ENCODE data around the gene CGNL1. TPM values are rescaled to one million over a fixed set of nuclear protein-coding genes. Genes with fewer than 3 reads are reported as not detected.

CGNL1 gene
- total and polyA plus RNA-seq, 10 of the 15 experiments (the other 5 are each of a cell fraction or from before 2014, with no cell fraction given), result under 0.01 to 0.27 (median 0.04) TPM; not detected in 3

- TF ChIP-seq NKRF (conservative IDR thresholded peaks at IDR 0.05) (no peak), CREB1 (IDR thresholded peaks at IDR 0.05; ENCODE audit: low read depth) (no peak), SPI1 (IDR thresholded peaks at IDR 0.05; ENCODE audit: borderline replicate concordance, insufficient read depth, low read depth, low read length) (no peak), JUNB (IDR thresholded peaks at IDR 0.05) (peak; percentile 40; the same call in 1 of the 2 replicates)
These were observed 210.5 kb downstream of the CGNL1 start (continued) for GRCh38 chr15:57586661-57587424.

- H4K20me1 ChIP-seq (ENCODE audit: control insufficient read depth, insufficient read depth), result no peaks in the 10 kb centered on the region
- WGBS (ENCODE audit: insufficient coverage, insufficient replicate concordance, low lambda C conversion rate, missing lambda C conversion rate), result 46% methylated on average over 1 of the region's 1 CpG
- intact Hi-C loops (cut with micrococcal nuclease; ENCODE audit: unreplicated experiment), result no loop called here
- H3K4me3 ChIP-seq, result no peak overlapping the region
- H3K9me3 ChIP-seq (replicated peaks; ENCODE audit: control insufficient read depth, insufficient read depth, low read length), result no peaks in the 10 kb centered on the region
- no peak overlapping the region for H3K4me2 ChIP-seq (ENCODE audit: control insufficient read depth, insufficient read depth)
- H3K9ac ChIP-seq (ENCODE audit: control insufficient read depth, insufficient read depth, low read length), result no peak overlapping the region
- peaks cover 5 to 12% of the 10 kb centered on the region in 2 experiments; a peak in 3 of 4 replicates for H3K27me3 ChIP-seq (replicated peaks in 1 of 2; ENCODE audit: control insufficient read depth in 2 of 2, insufficient read depth in 2 of 2, low read length in 1 of 2)
- H3K4me1 ChIP-seq (ENCODE audit: control insufficient read depth, insufficient read depth, low read length), result no peaks in the 10 kb centered on the region
- ChIA-PET SMC1A (ENCODE audit: uncharacterized antibody, unreplicated experiment) (no interaction called here), RAD21 (ENCODE audit: unreplicated experiment) (no interaction called here), CTCF (no interaction called here), POLR2A (no interaction called here)
- H3K27ac ChIP-seq (ENCODE audit: control insufficient read depth, insufficient read depth), result no peak overlapping the region
- BruUV-seq (replicated peaks), result no TSS peak
- no peaks in the 10 kb centered on the region for H3K79me2 ChIP-seq (ENCODE audit: control insufficient read depth, insufficient read depth, low read length)
- DNase-seq (ENCODE audit: low read depth, low spot score) (no peak), FAIRE-seq (no peak), ATAC-seq (no peak)
- H3K36me3 ChIP-seq (ENCODE audit: control insufficient read depth in 2 of 2, insufficient read depth in 2 of 2, low read length in 1 of 2), result no peaks in the 10 kb centered on the region
- no peak overlapping the region for H2AFZ ChIP-seq (ENCODE audit: control insufficient read depth, low read depth, low read length)
- in situ Hi-C loops (cut with MboI), result no loop called here
- no peak for TF ChIP-seq PAX8 (IDR thresholded peaks at IDR 0.05)
- TF ChIP-seq BMI1 (IDR thresholded peaks at IDR 0.05; ENCODE audit: borderline replicate concordance), result no peak
- no peak for TF ChIP-seq CBX5 (IDR thresholded peaks at IDR 0.05; ENCODE audit: low read depth)
- no peak for TF ChIP-seq CBX3 (IDR thresholded peaks at IDR 0.05; ENCODE audit: borderline replicate concordance, low read depth)
- no peak for TF ChIP-seq SMAD5 (IDR thresholded peaks at IDR 0.05; ENCODE audit: low read depth)
- TF ChIP-seq RAD51 (IDR thresholded peaks at IDR 0.05), result no peak
- TF ChIP-seq ZNF207 (IDR thresholded peaks at IDR 0.05; ENCODE audit: borderline replicate concordance), result no peak
- TF ChIP-seq ZBED1 (IDR thresholded peaks at IDR 0.05; ENCODE audit: borderline replicate concordance), result no peak
- TF ChIP-seq DPF2 (IDR thresholded peaks at IDR 0.05), result no peak
- no peak for TF ChIP-seq ELK1 (IDR thresholded peaks at IDR 0.05; ENCODE audit: low read depth, low read length)
- TF ChIP-seq NFXL1 (IDR thresholded peaks at IDR 0.05; ENCODE audit: borderline replicate concordance), result no peak
- no peak for TF ChIP-seq POLR2AphosphoS5 (IDR thresholded peaks at IDR 0.05; ENCODE audit: low read length)
- no peak for TF ChIP-seq SMAD1 (IDR thresholded peaks at IDR 0.05; ENCODE audit: low read depth, partially characterized antibody)
- no peak for TF ChIP-seq RAD21 (IDR thresholded peaks at IDR 0.05; ENCODE audit: insufficient read depth, low read depth, low read length)
- no peak for TF ChIP-seq E2F8 (IDR thresholded peaks at IDR 0.05; ENCODE audit: low read depth, partially characterized antibody)
These were observed 213.0 kb downstream of the CGNL1 start for GRCh38 chr15:57589281-57589680.

All from GM12878 (cell line).